Thyroid gland (tissue), 4 donors: ENCODE measurements around the gene CD300A. TPM values are rescaled to one million over a fixed set of nuclear protein-coding genes. Genes with fewer than 3 reads are reported as not detected.

Experiments used
- DNase-seq, 2 donors: peaks; one replicate each; pipeline ENCODE4 v3.0.0-alpha.2; 2019
- H3K27ac ChIP-seq, 3 donors: fragments of 200-600 bp; sonication (generic); 1 replicate in 2 of 3; 2 replicates in 1 of 3; pipeline ENCODE4 v1.5.1; 2016 to 2019; ENCODE audit warnings: mild to moderate bottlenecking in 1 of 3, moderate library complexity in 1 of 3
- H3K27me3 ChIP-seq: fragments of 200-600 bp; sonication (generic); one replicate; pipeline ENCODE4 v1.5.1; 2019
- H3K36me3 ChIP-seq, 2 donors: fragments of 200-600 bp; sonication (generic); one replicate each; pipeline ENCODE4 v1.5.1; 2016 to 2019
- H3K4me1 ChIP-seq, 2 donors: fragments of 200-600 bp; sonication (generic); one replicate each; pipeline ENCODE4 v1.5.1; 2017 to 2019
- H3K4me3 ChIP-seq, 3 donors: fragments of 200-600 bp; sonication (generic); replicated peaks in 1 of 3; 1 replicate in 2 of 3; 2 replicates in 1 of 3; pipeline ENCODE4 v1.5.1; 2016; ENCODE audit warnings: mild to moderate bottlenecking in 1 of 3
- H3K9me3 ChIP-seq: fragments of 200-600 bp; sonication (generic); one replicate; pipeline ENCODE4 v1.5.1; 2017
- CTCF ChIP-seq, 6 experiments: fragments of 200-600 bp in 3 of 6; fragments of 450-650 bp in 3 of 6; sonication (generic) in 3 of 6; IDR thresholded peaks; one replicate each; pipeline ENCODE4 v1.5.1; 2016 to 2019; ENCODE audit warnings: antibody characterized with exemption in 6 of 6, mild to moderate bottlenecking in 2 of 6, inconsistent platforms in 1 of 6, moderate library complexity in 1 of 6
- POLR2A ChIP-seq, 2 donors: fragments of 450-650 bp; IDR thresholded peaks; one replicate each; pipeline ENCODE4 v1.6.1; 2017; ENCODE audit warnings: antibody characterized with exemption in 2 of 2, mild to moderate bottlenecking in 2 of 2, moderate library complexity in 1 of 2
- WGBS, 2 donors: methylation state at CpG; one replicate each; pipeline ENCODE4 v1.1.5; 2017; 5-methylcytosine and 5-hydroxymethylcytosine counted together
- intact Hi-C: fragments of 100-400 bp; cut with DNase I; formaldehyde crosslinking; loops from one replicate; pipeline ENCODE4 v1.15.1; 2023
- total RNA-seq, 4 donors: library from RNA; depleted of rRNA; stranded (reverse); fragments of >200 nt; gene quantifications; one replicate each; pipeline ENCODE4 v1.2.3, GENCODE V29; 2016

Gene CD300A
- total RNA-seq, 4 donors from 2014 or later = 0.78 to 5.8 (median 2.1) TPM

DNA sequence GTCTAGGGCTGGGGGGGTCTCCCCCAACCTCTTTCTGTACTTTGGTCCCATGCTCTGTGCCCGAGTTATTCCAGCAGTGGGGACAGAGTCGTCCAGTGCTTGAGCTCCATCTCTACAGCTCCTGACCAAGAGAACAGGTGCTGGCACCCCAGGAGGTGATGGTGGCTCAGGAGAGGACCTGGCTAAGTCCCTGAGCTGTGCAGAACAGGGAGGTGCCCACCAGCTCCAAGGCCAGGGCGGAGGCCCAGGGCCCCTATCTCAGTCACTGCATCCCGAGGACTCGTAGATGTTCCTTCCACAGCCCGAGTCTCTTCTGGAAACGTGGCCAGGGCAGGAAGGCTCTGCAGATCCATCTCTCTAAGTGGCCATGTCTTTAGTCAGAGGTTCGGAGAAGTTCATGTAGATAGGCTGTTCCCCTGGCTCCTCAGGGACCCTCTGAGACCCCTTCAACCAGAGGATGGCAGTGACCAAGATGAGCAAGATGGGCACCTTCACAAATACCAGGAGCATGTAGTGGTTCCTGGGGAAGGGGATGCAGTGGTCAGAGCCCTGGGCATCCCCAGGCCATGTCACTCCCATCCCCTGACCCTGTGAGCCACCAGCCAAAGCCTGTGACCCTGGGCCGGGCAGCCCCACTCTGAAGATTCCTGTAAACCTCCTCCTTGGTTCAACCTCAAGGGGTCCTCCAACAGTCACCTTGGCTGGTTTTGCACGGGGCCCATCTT, 56.1 kb downstream of the CD300A start:
- Histone ChIP-seq H3K27ac (no peak overlapping the region), H3K4me3 (no peak overlapping the region), H3K27me3 (no peaks in the 10 kb centered on the region), H3K36me3 (no peaks in the 10 kb centered on the region), H3K9me3 (no peaks in the 10 kb centered on the region), H3K4me1 (no peaks in the 10 kb centered on the region)
- 77 to 85% methylated on average over 9 to 10 of the region's 10 CpGs for WGBS, 2 donors
- intact Hi-C loops = no loop called here
- TF ChIP-seq POLR2A (IDR thresholded peaks at IDR 0.05) = no peak
- TF ChIP-seq CTCF (IDR thresholded peaks at IDR 0.05) = no peak
- DNase-seq = no peak

GRCh38 chr17:74523308-74523707, 56.9 kb downstream of the CD300A start:
- 94 to 96% methylated on average over 3 of the region's 3 CpGs for WGBS, 2 donors
- no peaks in the 10 kb centered on the region for H3K36me3 ChIP-seq
- no peak for TF ChIP-seq CTCF (IDR thresholded peaks at IDR 0.05)
- DNase-seq = no peak
- intact Hi-C loops = no loop called here
- no peak overlapping the region for H3K27ac ChIP-seq
- H3K27me3 ChIP-seq = no peaks in the 10 kb centered on the region
- H3K4me3 ChIP-seq = no peak overlapping the region
- H3K9me3 ChIP-seq = no peaks in the 10 kb centered on the region
- H3K4me1 ChIP-seq = no peaks in the 10 kb centered on the region

GRCh38 chr17:74524653-74525464, 58.4 kb downstream of the CD300A start:
- no peaks in the 10 kb centered on the region for H3K36me3 ChIP-seq
- H3K27me3 ChIP-seq = no peaks in the 10 kb centered on the region
- DNase-seq = no peak
- intact Hi-C loops = no loop called here
- H3K9me3 ChIP-seq = no peaks in the 10 kb centered on the region
- H3K4me3 ChIP-seq = no peak overlapping the region
- TF ChIP-seq POLR2A (IDR thresholded peaks at IDR 0.05) = no peak
- no peak for TF ChIP-seq CTCF (IDR thresholded peaks at IDR 0.05)
- H3K27ac ChIP-seq = no peak overlapping the region
- 84 to 88% methylated on average over 11 of the region's 11 CpGs for WGBS, 2 donors
- no peaks in the 10 kb centered on the region for H3K4me1 ChIP-seq

- no peaks in the 10 kb centered on the region for H3K4me1 ChIP-seq
- no peaks in the 10 kb centered on the region for H3K36me3 ChIP-seq
- H3K4me3 ChIP-seq = no peak overlapping the region
- no peaks in the 10 kb centered on the region for H3K9me3 ChIP-seq
- intact Hi-C loops = no loop called here
- WGBS, 2 donors = 88 to 95% methylated on average over 1 of the region's 1 CpG
- no peak overlapping the region for H3K27ac ChIP-seq
- TF ChIP-seq CTCF (IDR thresholded peaks at IDR 0.05) (no peak), POLR2A (IDR thresholded peaks at IDR 0.05) (no peak)
- no peaks in the 10 kb centered on the region for H3K27me3 ChIP-seq
- no peak for DNase-seq
Measured at GRCh38 chr17:74525465-74525725, 59.0 kb downstream of the CD300A start.

GRCh38 chr17:74525781-74526288, 59.4 kb downstream of the CD300A start:
- no peaks in the 10 kb centered on the region for H3K36me3 ChIP-seq
- no peaks in the 10 kb centered on the region for H3K27me3 ChIP-seq
- DNase-seq = no peak
- H3K27ac ChIP-seq = no peak overlapping the region
- no peaks in the 10 kb centered on the region for H3K4me1 ChIP-seq
- no peaks in the 10 kb centered on the region for H3K9me3 ChIP-seq
- TF ChIP-seq CTCF (IDR thresholded peaks at IDR 0.05) (no peak), POLR2A (IDR thresholded peaks at IDR 0.05) (no peak)
- intact Hi-C loops = no loop called here
- H3K4me3 ChIP-seq = no peak overlapping the region
- WGBS, 2 donors = 88 to 89% methylated on average over 14 of the region's 14 CpGs
